ENCODE results near the gene TRIM65. TPM values are rescaled to one million over a fixed set of nuclear protein-coding genes. Genes with fewer than 3 reads are reported as not detected.

The TRIM65 gene
- total RNA-seq, 2 donors from 2014 or later, result 27.4 to 35.3 TPM

- TF ChIP-seq, protein P1, sequence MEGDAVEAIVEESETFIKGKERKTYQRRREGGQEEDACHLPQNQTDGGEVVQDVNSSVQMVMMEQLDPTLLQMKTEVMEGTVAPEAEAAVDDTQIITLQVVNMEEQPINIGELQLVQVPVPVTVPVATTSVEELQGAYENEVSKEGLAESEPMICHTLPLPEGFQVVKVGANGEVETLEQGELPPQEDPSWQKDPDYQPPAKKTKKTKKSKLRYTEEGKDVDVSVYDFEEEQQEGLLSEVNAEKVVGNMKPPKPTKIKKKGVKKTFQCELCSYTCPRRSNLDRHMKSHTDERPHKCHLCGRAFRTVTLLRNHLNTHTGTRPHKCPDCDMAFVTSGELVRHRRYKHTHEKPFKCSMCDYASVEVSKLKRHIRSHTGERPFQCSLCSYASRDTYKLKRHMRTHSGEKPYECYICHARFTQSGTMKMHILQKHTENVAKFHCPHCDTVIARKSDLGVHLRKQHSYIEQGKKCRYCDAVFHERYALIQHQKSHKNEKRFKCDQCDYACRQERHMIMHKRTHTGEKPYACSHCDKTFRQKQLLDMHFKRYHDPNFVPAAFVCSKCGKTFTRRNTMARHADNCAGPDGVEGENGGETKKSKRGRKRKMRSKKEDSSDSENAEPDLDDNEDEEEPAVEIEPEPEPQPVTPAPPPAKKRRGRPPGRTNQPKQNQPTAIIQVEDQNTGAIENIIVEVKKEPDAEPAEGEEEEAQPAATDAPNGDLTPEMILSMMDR (conservative IDR thresholded peaks at IDR 0.05), result peak; percentile 15
- Histone ChIP-seq H3K9me3 (ENCODE audit: control insufficient read depth, low read length) (no peaks in the 10 kb centered on the region), H3K9ac (ENCODE audit: extremely low read depth, low read length, poor library complexity, severe bottlenecking) (no peak overlapping the region), H3K27me3 (ENCODE audit: control insufficient read depth, insufficient read depth, low read length, poor library complexity, severe bottlenecking) (no peaks in the 10 kb centered on the region), H3K4me3 (ENCODE audit: low read length) (no peak overlapping the region), H3K36me3 (ENCODE audit: control insufficient read depth, insufficient read depth, low read length) (peaks cover 18% of the 10 kb centered on the region), H3K4me1 (ENCODE audit: control insufficient read depth, insufficient read depth, low read length) (peaks cover 7% of the 10 kb centered on the region), H3K27ac (ENCODE audit: low read depth, low read length) (no peak overlapping the region)
- Mint-ChIP-seq H3K4me3 (no peak overlapping the region), H3K9me3 (no peaks in the 10 kb centered on the region), H3K4me1 (peaks cover 17% of the 10 kb centered on the region), H3K36me3 (ENCODE audit: low read depth) (peaks cover 19% of the 10 kb centered on the region), H3K27me3 (ENCODE audit: insufficient read depth) (no peaks in the 10 kb centered on the region), H3K27ac (no peak overlapping the region)
- DNase-seq, result peak; percentile 55
- 89% methylated on average over 13 to 32 of the region's 32 CpGs for WGBS, 2 experiments (ENCODE audit: insufficient coverage in 1 of 2, insufficient read length in 1 of 2)
These were observed 4.9 kb downstream of the TRIM65 start for GRCh38 chr17:75891605-75892555.

GRCh38 chr17:75891022-75891604, 5.6 kb downstream of the TRIM65 start:
- Mint-ChIP-seq H3K4me3 (no peak overlapping the region), H3K36me3 (ENCODE audit: low read depth) (peaks cover 19% of the 10 kb centered on the region), H3K27me3 (ENCODE audit: insufficient read depth) (no peaks in the 10 kb centered on the region), H3K9me3 (no peaks in the 10 kb centered on the region), H3K4me1 (peaks cover 17% of the 10 kb centered on the region), H3K27ac (no peak overlapping the region)
- H3K9me3 ChIP-seq (ENCODE audit: control insufficient read depth, low read length), result no peaks in the 10 kb centered on the region
- TF ChIP-seq, protein P1 (conservative IDR thresholded peaks at IDR 0.05), result no peak
- no peak overlapping the region for H3K4me3 ChIP-seq (ENCODE audit: low read length)
- WGBS, 2 experiments (ENCODE audit: insufficient coverage in 1 of 2, insufficient read length in 1 of 2), result 97 to 99% methylated on average over 29 to 31 of the region's 31 CpGs
- no peak overlapping the region for H3K27ac ChIP-seq (ENCODE audit: low read depth, low read length)
- no peak for DNase-seq
- H3K27me3 ChIP-seq (ENCODE audit: control insufficient read depth, insufficient read depth, low read length, poor library complexity, severe bottlenecking), result no peaks in the 10 kb centered on the region
- no peak overlapping the region for H3K9ac ChIP-seq (ENCODE audit: extremely low read depth, low read length, poor library complexity, severe bottlenecking)
- H3K36me3 ChIP-seq (ENCODE audit: control insufficient read depth, insufficient read depth, low read length), result peaks cover 18% of the 10 kb centered on the region
- peaks cover 7% of the 10 kb centered on the region for H3K4me1 ChIP-seq (ENCODE audit: control insufficient read depth, insufficient read depth, low read length)

DNA sequence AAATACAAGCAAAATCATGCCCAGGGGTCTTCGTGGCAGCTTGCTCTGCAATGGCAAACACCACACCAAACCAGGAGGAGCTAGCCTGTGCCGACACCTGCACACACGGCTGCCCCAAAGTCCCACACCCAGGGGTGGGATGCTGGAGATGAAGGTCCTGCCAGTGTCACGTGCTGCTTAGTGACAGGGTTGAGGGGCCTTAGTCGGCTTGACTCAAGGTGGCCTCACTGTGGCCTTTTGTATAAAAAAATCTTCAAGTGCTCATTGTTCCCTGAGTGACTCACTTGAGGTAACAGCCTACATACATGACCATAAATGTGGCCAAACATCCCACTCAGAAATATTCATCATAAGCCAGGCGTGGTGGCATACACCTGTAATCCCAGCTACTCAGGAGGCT, 7.3 kb downstream of the TRIM65 start:
- Histone ChIP-seq H3K9ac (ENCODE audit: extremely low read depth, low read length, poor library complexity, severe bottlenecking) (no peak overlapping the region), H3K36me3 (ENCODE audit: control insufficient read depth, insufficient read depth, low read length) (peaks cover 18% of the 10 kb centered on the region), H3K4me1 (ENCODE audit: control insufficient read depth, insufficient read depth, low read length) (no peaks in the 10 kb centered on the region), H3K9me3 (ENCODE audit: control insufficient read depth, low read length) (no peaks in the 10 kb centered on the region), H3K27ac (ENCODE audit: low read depth, low read length) (no peak overlapping the region), H3K4me3 (ENCODE audit: low read length) (no peak overlapping the region), H3K27me3 (ENCODE audit: control insufficient read depth, insufficient read depth, low read length, poor library complexity, severe bottlenecking) (no peaks in the 10 kb centered on the region)
- TF ChIP-seq, protein P1 (conservative IDR thresholded peaks at IDR 0.05), result no peak
- H3K9me3 Mint-ChIP-seq, result no peaks in the 10 kb centered on the region
- no peak overlapping the region for H3K27ac Mint-ChIP-seq
- peaks cover 4% of the 10 kb centered on the region for H3K27me3 Mint-ChIP-seq (ENCODE audit: insufficient read depth)
- H3K4me1 Mint-ChIP-seq, result peaks cover 8% of the 10 kb centered on the region
- DNase-seq, result no peak
- peaks cover 19% of the 10 kb centered on the region for H3K36me3 Mint-ChIP-seq (ENCODE audit: low read depth)
- H3K4me3 Mint-ChIP-seq, result no peak overlapping the region
- 92 to 94% methylated on average over 5 to 6 of the region's 6 CpGs for WGBS, 2 experiments (ENCODE audit: insufficient coverage in 1 of 2, insufficient read length in 1 of 2)
